ENCODE data around the gene NFRKB. TPM values are rescaled to one million over a fixed set of nuclear protein-coding genes. Genes with fewer than 3 reads are reported as not detected.

Gene NFRKB
- total RNA-seq, 1 experiment from 2014 or later = 27.4 TPM

DNA sequence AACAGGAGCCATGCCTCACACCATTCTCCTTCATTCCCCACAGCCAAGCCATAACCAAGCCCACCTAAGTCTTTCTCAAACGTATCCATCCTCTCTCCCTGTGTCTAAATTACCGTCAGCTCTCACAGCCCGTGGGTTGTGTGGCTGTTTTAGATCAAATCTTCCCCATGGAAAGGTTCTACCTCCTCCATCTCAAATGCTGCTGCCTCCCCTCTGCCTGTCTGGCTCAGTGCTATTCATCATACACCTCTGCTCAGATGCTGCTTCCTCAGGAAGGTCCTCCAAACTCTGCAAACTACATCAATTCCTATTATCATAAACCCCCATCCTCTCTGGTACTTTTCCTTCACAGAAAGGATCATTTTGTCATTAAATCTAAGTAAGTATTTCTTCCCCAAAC, 15.1 kb downstream of the NFRKB start:
- POLR2A ChIA-PET = no interaction called here
- CTCF ChIA-PET = no interaction called here
- H3K79me2 ChIP-seq (ENCODE audit: insufficient read depth, low read length) = no peaks in the 10 kb centered on the region; the same call in 1 of the 2 replicates
- no peak overlapping the region for H3K4me2 ChIP-seq (ENCODE audit: low read length)
- no peaks in the 10 kb centered on the region for H4K20me1 ChIP-seq (ENCODE audit: insufficient read depth)
- TF ChIP-seq, protein P1, sequence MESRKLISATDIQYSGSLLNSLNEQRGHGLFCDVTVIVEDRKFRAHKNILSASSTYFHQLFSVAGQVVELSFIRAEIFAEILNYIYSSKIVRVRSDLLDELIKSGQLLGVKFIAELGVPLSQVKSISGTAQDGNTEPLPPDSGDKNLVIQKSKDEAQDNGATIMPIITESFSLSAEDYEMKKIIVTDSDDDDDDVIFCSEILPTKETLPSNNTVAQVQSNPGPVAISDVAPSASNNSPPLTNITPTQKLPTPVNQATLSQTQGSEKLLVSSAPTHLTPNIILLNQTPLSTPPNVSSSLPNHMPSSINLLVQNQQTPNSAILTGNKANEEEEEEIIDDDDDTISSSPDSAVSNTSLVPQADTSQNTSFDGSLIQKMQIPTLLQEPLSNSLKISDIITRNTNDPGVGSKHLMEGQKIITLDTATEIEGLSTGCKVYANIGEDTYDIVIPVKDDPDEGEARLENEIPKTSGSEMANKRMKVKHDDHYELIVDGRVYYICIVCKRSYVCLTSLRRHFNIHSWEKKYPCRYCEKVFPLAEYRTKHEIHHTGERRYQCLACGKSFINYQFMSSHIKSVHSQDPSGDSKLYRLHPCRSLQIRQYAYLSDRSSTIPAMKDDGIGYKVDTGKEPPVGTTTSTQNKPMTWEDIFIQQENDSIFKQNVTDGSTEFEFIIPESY (IDR thresholded peaks at IDR 0.05; ENCODE audit: extremely low read depth, insufficient replicate concordance, low read length) = no peak
- TF ChIP-seq MAX (IDR thresholded peaks at IDR 0.05) (no peak), TCF7L2 (IDR thresholded peaks at IDR 0.05; ENCODE audit: borderline replicate concordance, extremely low read depth, insufficient read depth, insufficient read length) (no peak), EGR1 (IDR thresholded peaks at IDR 0.05; ENCODE audit: low read depth) (no peak), CBX3 (IDR thresholded peaks at IDR 0.05; ENCODE audit: low read depth) (no peak), EZH2phosphoT487 (IDR thresholded peaks at IDR 0.05; ENCODE audit: borderline replicate concordance) (no peak), EZH2 (IDR thresholded peaks at IDR 0.05) (no peak), POLR2A (IDR thresholded peaks at IDR 0.05; ENCODE audit: borderline replicate concordance, extremely low read depth, insufficient read depth, insufficient read length) (no peak), SP1 (IDR thresholded peaks at IDR 0.05; ENCODE audit: low read depth) (no peak), RAD21 (IDR thresholded peaks at IDR 0.05; ENCODE audit: low read depth) (no peak), JUND (IDR thresholded peaks at IDR 0.05) (no peak)
- TF ChIP-seq, protein P2, sequence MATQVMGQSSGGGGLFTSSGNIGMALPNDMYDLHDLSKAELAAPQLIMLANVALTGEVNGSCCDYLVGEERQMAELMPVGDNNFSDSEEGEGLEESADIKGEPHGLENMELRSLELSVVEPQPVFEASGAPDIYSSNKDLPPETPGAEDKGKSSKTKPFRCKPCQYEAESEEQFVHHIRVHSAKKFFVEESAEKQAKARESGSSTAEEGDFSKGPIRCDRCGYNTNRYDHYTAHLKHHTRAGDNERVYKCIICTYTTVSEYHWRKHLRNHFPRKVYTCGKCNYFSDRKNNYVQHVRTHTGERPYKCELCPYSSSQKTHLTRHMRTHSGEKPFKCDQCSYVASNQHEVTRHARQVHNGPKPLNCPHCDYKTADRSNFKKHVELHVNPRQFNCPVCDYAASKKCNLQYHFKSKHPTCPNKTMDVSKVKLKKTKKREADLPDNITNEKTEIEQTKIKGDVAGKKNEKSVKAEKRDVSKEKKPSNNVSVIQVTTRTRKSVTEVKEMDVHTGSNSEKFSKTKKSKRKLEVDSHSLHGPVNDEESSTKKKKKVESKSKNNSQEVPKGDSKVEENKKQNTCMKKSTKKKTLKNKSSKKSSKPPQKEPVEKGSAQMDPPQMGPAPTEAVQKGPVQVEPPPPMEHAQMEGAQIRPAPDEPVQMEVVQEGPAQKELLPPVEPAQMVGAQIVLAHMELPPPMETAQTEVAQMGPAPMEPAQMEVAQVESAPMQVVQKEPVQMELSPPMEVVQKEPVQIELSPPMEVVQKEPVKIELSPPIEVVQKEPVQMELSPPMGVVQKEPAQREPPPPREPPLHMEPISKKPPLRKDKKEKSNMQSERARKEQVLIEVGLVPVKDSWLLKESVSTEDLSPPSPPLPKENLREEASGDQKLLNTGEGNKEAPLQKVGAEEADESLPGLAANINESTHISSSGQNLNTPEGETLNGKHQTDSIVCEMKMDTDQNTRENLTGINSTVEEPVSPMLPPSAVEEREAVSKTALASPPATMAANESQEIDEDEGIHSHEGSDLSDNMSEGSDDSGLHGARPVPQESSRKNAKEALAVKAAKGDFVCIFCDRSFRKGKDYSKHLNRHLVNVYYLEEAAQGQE (IDR thresholded peaks at IDR 0.05; ENCODE audit: low read depth) = no peak
- TF ChIP-seq, protein P3, sequence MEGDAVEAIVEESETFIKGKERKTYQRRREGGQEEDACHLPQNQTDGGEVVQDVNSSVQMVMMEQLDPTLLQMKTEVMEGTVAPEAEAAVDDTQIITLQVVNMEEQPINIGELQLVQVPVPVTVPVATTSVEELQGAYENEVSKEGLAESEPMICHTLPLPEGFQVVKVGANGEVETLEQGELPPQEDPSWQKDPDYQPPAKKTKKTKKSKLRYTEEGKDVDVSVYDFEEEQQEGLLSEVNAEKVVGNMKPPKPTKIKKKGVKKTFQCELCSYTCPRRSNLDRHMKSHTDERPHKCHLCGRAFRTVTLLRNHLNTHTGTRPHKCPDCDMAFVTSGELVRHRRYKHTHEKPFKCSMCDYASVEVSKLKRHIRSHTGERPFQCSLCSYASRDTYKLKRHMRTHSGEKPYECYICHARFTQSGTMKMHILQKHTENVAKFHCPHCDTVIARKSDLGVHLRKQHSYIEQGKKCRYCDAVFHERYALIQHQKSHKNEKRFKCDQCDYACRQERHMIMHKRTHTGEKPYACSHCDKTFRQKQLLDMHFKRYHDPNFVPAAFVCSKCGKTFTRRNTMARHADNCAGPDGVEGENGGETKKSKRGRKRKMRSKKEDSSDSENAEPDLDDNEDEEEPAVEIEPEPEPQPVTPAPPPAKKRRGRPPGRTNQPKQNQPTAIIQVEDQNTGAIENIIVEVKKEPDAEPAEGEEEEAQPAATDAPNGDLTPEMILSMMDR (IDR thresholded peaks at IDR 0.05 in 2 of 3, conservative IDR thresholded peaks at IDR 0.05 in 1 of 3; ENCODE audit: borderline replicate concordance in 1 of 3, insufficient read depth in 1 of 3, low read depth in 2 of 3, low read length in 2 of 3) = no peak
- no peak overlapping the region for H3K4me3 ChIP-seq (replicated peaks in 1 of 2; ENCODE audit: low read depth in 1 of 2, low read length in 2 of 2)
- no peaks in the 10 kb centered on the region for H3K27me3 ChIP-seq (ENCODE audit: insufficient read depth, low read length)
- H3K4me1 ChIP-seq (ENCODE audit: control insufficient read depth in 1 of 2, insufficient read depth in 2 of 2, low read length in 2 of 2) = no peaks in the 10 kb centered on the region
- BruUV-seq (replicated peaks) = no TSS peak
- no peak overlapping the region for H2AFZ ChIP-seq (ENCODE audit: low read depth, low read length, poor library complexity, severe bottlenecking)
- RAD21 ChIA-PET (ENCODE audit: low non-redundant PET in 1 of 2, low total read pairs in 2 of 2, uncharacterized antibody in 2 of 2, unreplicated experiment in 2 of 2) = no interaction called here
- H3K36me3 ChIP-seq (ENCODE audit: control insufficient read depth in 1 of 2, insufficient read depth in 2 of 2, low read length in 2 of 2) = peaks cover 71 to 80% of the 10 kb centered on the region in 2 experiments
- intact Hi-C loops (cut with micrococcal nuclease) = no loop called here
- H3K9me3 ChIP-seq (ENCODE audit: control insufficient read depth in 1 of 2, insufficient read depth in 1 of 2, low read depth in 1 of 2, low read length in 2 of 2) = no peaks in the 10 kb centered on the region
- no peak overlapping the region for H3K27ac ChIP-seq (ENCODE audit: low read depth, low read length)
- H3K9me2 ChIP-seq (ENCODE audit: insufficient read depth) = no peaks in the 10 kb centered on the region
- no peak overlapping the region for H3K9ac ChIP-seq (ENCODE audit: low read length)
- ATAC-seq (no peak), DNase-seq (ENCODE audit: low read depth, low spot score) (no peak)
